GM18502 (cell line): ENCODE measurements around the gene PRKCB.
A peak's percentile ranks its signal among the peaks of the same experiment; 100 is the strongest.

Experiments
- ATAC-seq: cut with Tn5 transposase; IDR thresholded peaks from one replicate; pipeline ENCODE4 v1.9.1; 2021; ENCODE audit warnings: mild to moderate bottlenecking; ENCODE audit not compliant: unreplicated experiment, poor library complexity

PRKCB gene

DNA sequence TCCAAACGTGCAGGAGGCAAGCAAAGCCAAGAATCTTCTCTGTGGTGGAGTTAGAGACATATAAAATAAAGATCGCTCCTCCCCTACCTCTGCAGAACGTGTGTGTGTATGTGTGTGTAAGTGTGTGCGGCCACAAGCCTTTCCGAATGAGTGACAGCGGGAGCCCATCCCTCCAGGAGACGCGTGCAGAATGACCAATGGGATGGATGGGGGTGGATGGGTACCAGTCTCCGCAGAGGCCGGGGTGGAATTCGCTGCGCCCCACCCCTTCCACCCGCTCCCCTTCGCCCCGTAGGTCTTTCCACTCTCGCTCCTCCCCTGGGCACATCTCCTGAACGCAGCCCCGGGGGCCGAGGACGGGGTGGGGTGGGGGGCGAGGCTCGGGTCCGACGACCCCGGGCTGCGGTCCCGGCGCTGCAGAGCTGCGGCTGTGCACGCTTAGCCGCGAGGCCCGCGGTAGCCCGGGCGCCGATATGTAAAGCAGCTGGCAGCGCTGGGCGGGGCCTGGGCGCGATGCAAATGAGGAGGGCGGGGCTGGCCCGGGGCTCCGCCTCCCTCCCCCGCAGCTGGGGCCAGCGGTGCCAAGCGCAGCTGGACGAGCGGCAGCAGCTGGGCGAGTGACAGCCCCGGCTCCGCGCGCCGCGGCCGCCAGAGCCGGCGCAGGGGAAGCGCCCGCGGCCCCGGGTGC is at the start of gene PRKCB:
Gene PRKCB, plus strand, starts transcription at position 594 of the 688 bp plus-strand sequence.
- ATAC-seq: peak; percentile 79

DNA sequence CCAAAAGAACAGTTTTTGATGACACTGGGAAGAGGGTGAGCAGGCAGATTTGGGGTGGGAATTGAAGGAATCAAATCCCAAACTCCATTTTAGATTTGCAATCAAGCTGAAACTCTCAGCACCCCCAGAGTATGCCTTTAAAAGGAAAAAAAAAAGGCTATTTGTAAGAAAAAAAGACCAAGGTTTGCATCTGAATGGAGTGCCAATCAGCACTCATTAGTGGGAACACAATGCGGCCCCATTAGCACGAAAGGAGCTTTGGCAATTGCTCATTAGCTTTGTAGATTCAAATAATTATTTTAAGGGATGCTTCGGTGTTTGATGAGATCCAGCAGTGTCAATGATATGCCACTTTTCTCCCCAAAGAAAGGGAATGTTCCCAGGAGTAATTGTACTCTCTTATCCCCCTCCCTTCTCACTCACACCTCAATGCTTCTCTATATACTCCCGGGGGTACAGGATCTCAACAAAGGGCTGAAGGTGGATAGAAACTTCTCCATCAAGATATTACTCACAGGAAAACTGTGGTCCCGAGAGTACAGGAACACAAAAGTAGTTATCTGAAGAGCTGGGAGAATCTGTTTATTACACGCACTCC is 48.7 kb upstream of the PRKCB start:
- ATAC-seq: no peak

- no peak for ATAC-seq
Measured at GRCh38 chr16:23788685-23789084, 47.1 kb upstream of the PRKCB start.

DNA sequence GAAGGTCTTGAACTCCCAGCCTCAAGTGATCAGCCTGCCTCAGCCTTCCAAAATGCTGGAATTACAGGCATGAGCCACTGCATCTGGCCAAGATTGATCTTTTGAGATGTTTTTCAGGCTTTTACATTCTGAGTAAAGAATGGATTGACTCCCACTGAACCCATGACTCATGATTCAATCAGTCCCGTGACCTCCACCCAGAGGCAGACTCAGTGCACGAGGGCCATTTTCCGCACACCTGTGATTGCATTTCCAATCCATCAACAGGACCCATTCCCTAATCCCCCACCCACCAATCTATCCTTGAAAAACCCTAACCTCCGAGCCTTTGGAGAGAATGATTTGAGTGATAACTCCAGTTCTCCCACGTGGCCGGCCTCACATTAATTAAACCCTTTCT is 40.4 kb upstream of the PRKCB start:
- no peak for ATAC-seq

- no peak for ATAC-seq
Measured at GRCh38 chr16:23796941-23797340, 38.8 kb upstream of the PRKCB start.

- no peak for ATAC-seq
Measured at GRCh38 chr16:23801378-23801777, 34.4 kb upstream of the PRKCB start.

DNA sequence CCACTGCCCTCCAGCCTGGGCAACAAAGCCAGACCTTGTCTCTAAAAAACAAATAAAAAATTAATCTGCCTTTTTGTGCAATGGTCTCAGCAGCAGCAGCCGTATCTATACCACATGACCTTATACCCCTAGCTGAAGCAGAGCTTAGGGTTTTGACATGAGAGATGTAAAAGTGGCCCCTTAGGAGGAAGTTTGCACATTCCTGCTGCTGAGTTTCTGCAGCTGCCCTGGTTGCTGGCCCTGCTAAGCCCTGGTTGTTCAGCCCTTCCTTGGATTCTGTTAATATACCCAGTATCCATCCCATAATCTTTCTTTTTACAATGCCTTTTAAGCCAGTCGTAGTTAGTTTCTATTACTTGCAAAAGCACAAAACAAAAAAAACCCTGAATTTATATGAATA is 33.0 kb upstream of the PRKCB start:
- no peak for ATAC-seq

DNA sequence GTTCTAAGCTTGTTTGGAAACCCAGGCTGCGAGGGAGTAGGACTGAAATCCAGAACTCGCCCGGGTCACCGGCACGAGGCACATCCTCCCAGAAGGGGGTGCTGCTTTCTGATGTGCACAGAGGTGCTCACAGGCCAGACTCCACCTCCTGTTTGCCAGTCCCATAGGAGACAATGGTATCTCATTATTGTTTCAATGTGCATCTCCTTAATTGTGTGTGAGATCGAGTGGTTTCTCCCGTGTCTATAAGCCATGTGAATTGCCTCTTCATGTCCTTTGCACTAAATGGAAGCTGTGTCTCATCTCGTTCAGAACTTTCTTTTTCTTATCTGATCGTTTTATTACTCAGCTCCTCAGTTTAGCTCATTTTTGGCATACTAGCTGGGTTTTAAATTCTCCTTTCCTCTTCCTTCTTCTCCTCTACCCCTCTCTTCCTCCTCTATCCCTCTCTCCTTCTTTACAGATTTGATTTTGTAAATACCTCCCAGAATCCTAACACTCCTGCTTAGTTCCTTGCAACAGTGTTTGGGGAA is 32.1 kb upstream of the PRKCB start:
- peak; percentile 61 for ATAC-seq

DNA sequence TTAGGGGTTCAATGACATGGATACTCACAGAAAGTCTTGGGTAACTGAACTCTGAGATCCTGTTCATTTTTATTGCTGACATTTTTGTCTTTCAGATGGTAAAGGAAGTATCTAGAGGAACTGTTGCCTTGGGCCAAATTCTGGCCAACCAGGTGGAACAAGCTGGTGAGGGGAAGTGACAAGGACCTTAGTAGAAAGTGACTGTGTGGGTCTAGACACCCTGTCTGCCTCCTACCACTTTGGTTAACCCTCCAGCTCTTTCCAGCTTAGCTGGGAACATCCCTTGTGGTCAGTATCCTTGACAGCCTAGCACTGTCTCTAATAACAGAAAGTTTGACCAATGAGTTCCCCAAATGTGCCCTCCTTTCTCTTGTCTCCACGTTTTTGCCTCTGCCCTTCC is 28.8 kb upstream of the PRKCB start:
- no peak for ATAC-seq

- ATAC-seq: no peak
Measured at GRCh38 chr16:23821467-23821866, 14.3 kb upstream of the PRKCB start.

DNA sequence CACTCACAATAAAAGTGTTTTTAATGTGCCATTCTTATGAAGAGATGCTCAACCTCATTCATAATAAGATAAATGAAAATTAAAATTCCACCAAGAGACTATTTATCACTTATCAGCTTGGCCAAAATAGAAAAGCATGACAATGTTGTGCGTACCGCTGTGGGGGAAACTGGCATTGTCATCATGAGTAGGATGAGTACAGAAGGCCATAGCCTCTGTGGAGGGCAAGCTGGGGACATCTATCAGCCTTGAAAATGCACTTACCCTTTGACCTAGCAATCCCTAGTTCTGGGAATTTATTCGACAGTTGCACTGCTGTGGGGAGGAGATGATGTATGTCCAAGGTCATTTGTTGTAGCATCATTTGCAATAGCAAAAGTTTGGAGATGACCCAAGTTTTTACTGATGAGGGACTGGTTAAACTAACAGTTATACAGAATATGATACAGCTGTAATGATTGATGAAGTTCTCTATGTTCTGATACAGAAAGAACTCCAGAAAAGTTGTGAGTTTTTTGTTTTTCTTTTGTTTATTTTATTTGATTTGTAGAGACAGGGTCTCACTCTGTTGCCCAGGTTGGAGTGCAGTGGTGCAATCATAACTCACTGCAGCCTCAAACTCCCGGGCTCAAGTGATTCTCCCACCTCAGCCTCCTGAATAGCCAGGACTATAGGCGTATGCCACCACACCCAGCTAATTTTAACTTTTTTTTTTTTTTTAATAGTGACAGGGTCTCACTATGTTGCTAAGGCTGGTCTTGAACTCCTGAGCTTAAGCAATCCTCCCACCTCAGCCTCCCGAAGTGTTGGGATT is 13.7 kb upstream of the PRKCB start:
- ATAC-seq: no peak

GRCh38 chr16:23823475-23824384 is 12.1 kb upstream of the PRKCB start:
- no peak for ATAC-seq

- ATAC-seq: no peak
Measured at GRCh38 chr16:23824909-23825308, 10.9 kb upstream of the PRKCB start.

- ATAC-seq: peak; percentile 65
Measured at GRCh38 chr16:23826528-23827045, 9.2 kb upstream of the PRKCB start.

GRCh38 chr16:23827057-23827456 is 8.7 kb upstream of the PRKCB start:
- no peak for ATAC-seq

GRCh38 chr16:23829454-23829853 is 6.3 kb upstream of the PRKCB start:
- no peak for ATAC-seq

DNA sequence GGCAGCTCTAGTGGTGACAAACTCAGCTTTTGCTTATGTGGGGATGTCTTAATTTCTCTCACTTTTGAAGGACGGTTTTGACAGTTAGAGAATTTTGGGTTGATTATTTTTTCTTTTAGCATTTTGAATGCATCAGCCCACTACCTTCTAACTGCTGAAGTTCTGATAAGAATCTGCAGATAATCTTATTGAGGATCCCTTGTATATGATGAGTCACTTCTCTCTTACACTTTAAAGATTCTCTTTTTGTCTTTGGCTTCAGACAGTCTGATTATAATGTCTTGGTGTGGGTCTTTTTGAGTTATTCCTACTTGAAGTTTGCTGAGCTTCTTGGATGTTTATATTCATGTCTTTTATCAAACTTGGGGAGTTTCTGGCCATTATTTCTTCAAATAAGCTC is 5.5 kb upstream of the PRKCB start:
- no peak for ATAC-seq

DNA sequence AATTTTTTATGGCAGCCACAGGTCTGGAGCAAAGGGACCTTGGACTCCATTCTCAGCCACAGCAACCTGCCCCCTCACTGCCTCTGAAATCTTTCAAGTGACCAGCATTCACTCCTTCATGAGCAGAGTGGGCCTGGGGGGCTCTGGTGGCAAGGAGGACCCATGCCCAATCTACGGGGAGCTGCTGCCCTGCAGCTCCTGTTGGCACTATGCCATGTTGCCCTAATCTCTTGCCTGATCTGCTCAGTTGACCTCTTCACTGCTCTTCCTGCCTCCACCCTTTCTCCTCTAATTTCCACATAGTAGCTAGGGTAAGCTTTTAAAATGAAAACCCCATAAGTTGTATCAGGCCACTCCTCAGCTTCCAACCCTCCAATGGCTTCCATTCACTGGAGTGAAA is 2.9 kb upstream of the PRKCB start:
- ATAC-seq: no peak

- no peak for ATAC-seq
Measured at GRCh38 chr16:23833504-23833903, 2.3 kb upstream of the PRKCB start.
